ENCODE measurements around the gene ZP2. TPM values are rescaled to one million over a fixed set of nuclear protein-coding genes. Genes with fewer than 3 reads are reported as not detected.
"Not testable (repeated sequence)": the region's sequence is repeated elsewhere in the genome, so short reads cannot be mapped to it uniquely, and the experiment has no call there.

The ZP2 gene
- total RNA-seq, 5 donors from 2014 or later (not counting 1 experiment from before 2014, with no cell fraction given): not detected

- POLR2A ChIA-PET: no interaction called here
- ATAC-seq (replicated peaks in 1 of 4) (peak in 1 of 4 experiments; percentile 11), DNase-seq (peak in 10 of 35 experiments; percentile 2 to 28 (median 8))
- peaks cover 5 to 20% of the 10 kb centered on the region in 2 experiments for H3K4me1 ChIP-seq (ENCODE audit: control insufficient read depth in 1 of 2, extremely low read depth in 1 of 2, insufficient read depth in 2 of 2, low read length in 2 of 2)
- H3K4me3 ChIP-seq (ENCODE audit: control insufficient read depth in 1 of 2, extremely low read depth in 1 of 2, low read length in 1 of 2): peak overlapping the region; percentile 65 to 84
- WGBS (ENCODE audit: insufficient coverage): 42% methylated on average over 14 of the region's 27 CpGs
- peaks cover 5 to 8% of the 10 kb centered on the region in 2 donors for H3K36me3 ChIP-seq (ENCODE audit: control insufficient read depth in 2 of 2, extremely low read depth in 1 of 2, insufficient read depth in 1 of 2, low read length in 1 of 2)
- CTCF ChIA-PET: interaction anchor here (0.6 to 0.7 kb wide), 2 partner anchors 28 to 131 kb away, joined by 5 read pairs; no protein-coding TSS in a partner anchor
- H3K27me3 ChIP-seq (replicated peaks in 1 of 2; ENCODE audit: control insufficient read depth in 2 of 2, extremely low read depth in 1 of 2, insufficient read depth in 2 of 2, low read length in 1 of 2): no peaks in the 10 kb centered on the region
- peak overlapping the region; percentile 63 to 73 for H3K27ac Mint-ChIP-seq
- no peaks in the 10 kb centered on the region for H3K27me3 Mint-ChIP-seq
- no peaks in the 10 kb centered on the region for H3K9me3 ChIP-seq
- peak overlapping the region; percentile 88 to 93 (median 92) for H3K4me3 Mint-ChIP-seq
- peaks cover 21% of the 10 kb centered on the region for H3K36me3 Mint-ChIP-seq
- peaks cover 29 to 41% (median 29%) of the 10 kb centered on the region in 3 donors for H3K4me1 Mint-ChIP-seq
- H3K9me3 Mint-ChIP-seq: no peaks in the 10 kb centered on the region
- H3K27ac ChIP-seq (ENCODE audit: low read length): no peak overlapping the region
Observed at GRCh38 chr16:21159281-21159951, 52.0 kb downstream of the ZP2 start.

- Histone ChIP-seq H3K27ac (ENCODE audit: low read length) (peak within 1 kb of the TSS; percentile 16), H3K36me3 (ENCODE audit: control insufficient read depth in 2 of 2, extremely low read depth in 1 of 2, insufficient read depth in 1 of 2, low read length in 1 of 2) (peaks cover 4% of the 10 kb centered on the region in 2 donors), H3K4me3 (ENCODE audit: control insufficient read depth in 1 of 2, extremely low read depth in 1 of 2, low read length in 1 of 2) (peak within 1 kb of the TSS; percentile 65 to 84), H3K4me1 (ENCODE audit: control insufficient read depth in 1 of 2, extremely low read depth in 1 of 2, insufficient read depth in 2 of 2, low read length in 2 of 2) (peaks cover 5 to 20% of the 10 kb centered on the region in 2 experiments), H3K27me3 (replicated peaks in 1 of 2; ENCODE audit: control insufficient read depth in 2 of 2, extremely low read depth in 1 of 2, insufficient read depth in 2 of 2, low read length in 1 of 2) (no peaks in the 10 kb centered on the region), H3K9me3 (no peaks in the 10 kb centered on the region)
- POLR2A ChIA-PET: no interaction called here
- Mint-ChIP-seq H3K4me3 (peak within 1 kb of the TSS; percentile 88 to 93 (median 92)), H3K4me1 (peaks cover 29 to 41% (median 29%) of the 10 kb centered on the region in 3 donors), H3K27me3 (no peaks in the 10 kb centered on the region), H3K27ac (peak within 1 kb of the TSS; percentile 63 to 86), H3K9me3 (no peaks in the 10 kb centered on the region), H3K36me3 (peaks cover 16% of the 10 kb centered on the region)
- ATAC-seq (replicated peaks in 1 of 4) (peak; percentile 99), DNase-seq (peak; percentile 51 to 84 (median 72))
- CTCF ChIA-PET: interaction anchor here (0.6 to 0.7 kb wide), 3 partner anchors 27 to 131 kb away, joined by 3 to 5 read pairs (median 5); no protein-coding TSS in a partner anchor
- WGBS (ENCODE audit: insufficient coverage): 2% methylated on average over 32 of the region's 59 CpGs
Observed at GRCh38 chr16:21158208-21159110, 52.9 kb downstream of the ZP2 start, which contains the start of gene LDAF1. Gene LDAF1 (plus strand): TSS chr16:21158674. CDS start chr16:21161183, 2,509 bp downstream.

DNA sequence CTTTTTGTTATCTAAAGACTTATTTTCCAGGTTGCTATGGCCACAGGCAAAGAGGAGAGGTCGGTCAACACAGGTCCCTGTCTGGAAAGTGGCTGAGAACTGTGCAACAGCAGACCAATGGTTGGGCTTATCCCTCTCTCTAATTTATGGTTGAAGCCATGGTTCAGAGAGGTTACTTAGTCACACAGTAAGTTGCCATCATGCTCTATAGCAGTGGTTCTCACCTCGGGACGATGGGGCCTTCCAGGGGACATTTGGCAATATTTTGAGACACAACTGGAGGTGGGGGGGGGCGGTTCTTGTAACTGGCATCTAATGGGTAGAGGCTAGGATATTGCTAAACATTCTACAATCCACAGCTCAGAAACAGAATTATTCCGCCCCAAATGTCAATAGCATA, 53.7 kb downstream of the ZP2 start:
- ChIA-PET CTCF (interaction anchor here in 1 of 2 donors (0.7 kb wide), 1 partner anchor 89 kb away, joined by 7 read pairs; no protein-coding TSS in a partner anchor), POLR2A (no interaction called here)
- Histone ChIP-seq H3K27me3 (replicated peaks in 1 of 2; ENCODE audit: control insufficient read depth in 2 of 2, extremely low read depth in 1 of 2, insufficient read depth in 2 of 2, low read length in 1 of 2) (no peaks in the 10 kb centered on the region), H3K4me1 (ENCODE audit: control insufficient read depth in 1 of 2, extremely low read depth in 1 of 2, insufficient read depth in 2 of 2, low read length in 2 of 2) (peaks cover 5 to 20% of the 10 kb centered on the region in 2 experiments), H3K27ac (ENCODE audit: low read length) (peak overlapping the region; percentile 16), H3K36me3 (ENCODE audit: control insufficient read depth in 2 of 2, extremely low read depth in 1 of 2, insufficient read depth in 1 of 2, low read length in 1 of 2) (no peaks in the 10 kb centered on the region), H3K4me3 (ENCODE audit: control insufficient read depth in 1 of 2, extremely low read depth in 1 of 2, low read length in 1 of 2) (peak overlapping the region in 1 of 2 donors; percentile 65), H3K9me3 (no peaks in the 10 kb centered on the region)
- peaks cover 11% of the 10 kb centered on the region for H3K36me3 Mint-ChIP-seq
- DNase-seq (no peak), ATAC-seq (replicated peaks in 1 of 4) (no peak)
- peak overlapping the region in 1 of 2 donors; percentile 86 for H3K27ac Mint-ChIP-seq
- no peaks in the 10 kb centered on the region for H3K9me3 Mint-ChIP-seq
- no peaks in the 10 kb centered on the region for H3K27me3 Mint-ChIP-seq
- H3K4me3 Mint-ChIP-seq: peak overlapping the region; percentile 88 to 93 (median 92)
- 40% methylated on average over 1 of the region's 5 CpGs for WGBS (ENCODE audit: insufficient coverage)
- H3K4me1 Mint-ChIP-seq: peaks cover 29 to 38% (median 29%) of the 10 kb centered on the region in 3 donors

DNA sequence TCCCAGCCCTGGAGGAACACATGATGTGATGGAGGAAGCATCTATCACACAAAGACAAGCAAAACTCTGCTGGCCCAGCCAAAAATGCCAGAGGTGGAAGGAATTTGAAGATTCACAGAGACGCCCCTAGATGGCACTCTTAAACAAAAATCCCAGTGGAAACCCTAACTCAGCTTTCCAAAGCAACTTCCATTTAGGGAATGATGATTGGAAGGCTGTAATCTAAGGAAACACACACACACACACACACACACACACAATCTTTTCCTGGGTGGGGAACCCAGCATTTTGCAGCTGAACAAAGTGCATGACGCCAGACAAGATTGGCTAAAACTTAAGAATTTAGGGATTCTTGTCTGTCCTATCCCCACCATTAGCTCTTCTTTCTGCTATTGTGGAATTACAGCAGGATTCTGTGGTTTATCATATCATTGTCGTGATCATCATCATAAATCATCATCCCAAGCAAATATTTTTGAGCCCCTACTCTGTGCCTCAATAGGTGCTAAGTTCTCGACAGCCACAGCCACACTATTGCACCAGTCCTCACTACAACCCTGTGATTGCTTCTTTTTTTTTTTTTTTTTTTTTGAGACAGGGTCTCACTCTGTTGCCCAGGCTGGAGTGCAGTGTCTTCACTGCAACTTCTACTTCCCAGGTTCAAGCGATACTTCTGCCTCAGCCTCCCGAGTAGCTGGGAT, 54.5 kb downstream of the ZP2 start:
- H3K4me1 Mint-ChIP-seq: peaks cover 29 to 38% (median 29%) of the 10 kb centered on the region in 3 donors
- ChIA-PET CTCF (interaction anchor here (0.6 to 0.8 kb wide), 3 partner anchors 88 to 1084 kb away, joined by 3 to 7 read pairs (median 4); no protein-coding TSS in a partner anchor), POLR2A (no interaction called here)
- DNase-seq (peak in 1 of 35 experiments; percentile 28), ATAC-seq (replicated peaks in 1 of 4) (no peak)
- H3K27ac ChIP-seq (ENCODE audit: low read length): no peak overlapping the region
- H3K27me3 Mint-ChIP-seq: no peaks in the 10 kb centered on the region
- no peaks in the 10 kb centered on the region for H3K36me3 ChIP-seq (ENCODE audit: control insufficient read depth in 2 of 2, extremely low read depth in 1 of 2, insufficient read depth in 1 of 2, low read length in 1 of 2)
- H3K36me3 Mint-ChIP-seq: peaks cover 11% of the 10 kb centered on the region
- peaks cover 0 to 1% of the 10 kb centered on the region in 2 experiments for H3K27me3 ChIP-seq (replicated peaks in 1 of 2; ENCODE audit: control insufficient read depth in 2 of 2, extremely low read depth in 1 of 2, insufficient read depth in 2 of 2, low read length in 1 of 2)
- H3K27ac Mint-ChIP-seq: peak overlapping the region in 1 of 2 donors; percentile 48
- no peaks in the 10 kb centered on the region for H3K9me3 ChIP-seq
- H3K9me3 Mint-ChIP-seq: no peaks in the 10 kb centered on the region
- no peak overlapping the region for H3K4me3 ChIP-seq (ENCODE audit: control insufficient read depth in 1 of 2, extremely low read depth in 1 of 2, low read length in 1 of 2)
- peaks cover 5 to 20% of the 10 kb centered on the region in 2 experiments for H3K4me1 ChIP-seq (ENCODE audit: control insufficient read depth in 1 of 2, extremely low read depth in 1 of 2, insufficient read depth in 2 of 2, low read length in 2 of 2)
- H3K4me3 Mint-ChIP-seq: peak overlapping the region in 2 of 3 donors; percentile 9 to 93
- WGBS (ENCODE audit: insufficient coverage): 100% methylated on average over 1 of the region's 6 CpGs

- H3K36me3 Mint-ChIP-seq; DNase-seq; H3K4me3 ChIP-seq (ENCODE audit: control insufficient read depth in 1 of 2, extremely low read depth in 1 of 2, low read length in 1 of 2); POLR2A ChIA-PET; H3K9me3 Mint-ChIP-seq; H3K9me3 ChIP-seq; H3K27me3 ChIP-seq (replicated peaks in 1 of 2; ENCODE audit: control insufficient read depth in 2 of 2, extremely low read depth in 1 of 2, insufficient read depth in 2 of 2, low read length in 1 of 2); CTCF ChIA-PET; H3K36me3 ChIP-seq (ENCODE audit: control insufficient read depth in 2 of 2, extremely low read depth in 1 of 2, insufficient read depth in 1 of 2, low read length in 1 of 2); ATAC-seq (replicated peaks in 1 of 4); H3K4me3 Mint-ChIP-seq; H3K27ac ChIP-seq (ENCODE audit: low read length); H3K27me3 Mint-ChIP-seq; H3K27ac Mint-ChIP-seq: not testable (repeated sequence)
- H3K4me1 ChIP-seq (ENCODE audit: control insufficient read depth in 1 of 2, extremely low read depth in 1 of 2, insufficient read depth in 2 of 2, low read length in 2 of 2): peaks cover 5 to 20% of the 10 kb centered on the region in 2 experiments
- WGBS (ENCODE audit: insufficient coverage): no CpG with 5 or more reads among the region's 1 CpG
- peaks cover 25 to 34% (median 29%) of the 10 kb centered on the region in 3 donors for H3K4me1 Mint-ChIP-seq
Observed at GRCh38 chr16:21156011-21156410, 55.4 kb downstream of the ZP2 start.

All from T-cell (primary cell).